HT1080 (cell line): ENCODE data around the gene CPNE8. TPM values are rescaled to one million over a fixed set of nuclear protein-coding genes. Genes with fewer than 3 reads are reported as not detected.
A peak's percentile ranks its signal among the peaks of the same experiment; 100 is the strongest.
"Not testable (repeated sequence)": the region's sequence is repeated elsewhere in the genome, so short reads cannot be mapped to it uniquely, and the experiment has no call there.

Experiments used
- DNase-seq: peaks from one replicate; pipeline ENCODE4 v3.0.0-alpha.2; 2015; ENCODE audit warnings: low read depth
- total RNA-seq: library from RNA; depleted of rRNA; stranded (reverse); fragments of >200 nt; shearing (Covaris generic); gene quantifications from 2 replicates; pipeline ENCODE4 v1.2.3, GENCODE V29; 2014

Gene CPNE8
- total RNA-seq, 1 experiment from 2014 or later, result 17.3 TPM

DNA sequence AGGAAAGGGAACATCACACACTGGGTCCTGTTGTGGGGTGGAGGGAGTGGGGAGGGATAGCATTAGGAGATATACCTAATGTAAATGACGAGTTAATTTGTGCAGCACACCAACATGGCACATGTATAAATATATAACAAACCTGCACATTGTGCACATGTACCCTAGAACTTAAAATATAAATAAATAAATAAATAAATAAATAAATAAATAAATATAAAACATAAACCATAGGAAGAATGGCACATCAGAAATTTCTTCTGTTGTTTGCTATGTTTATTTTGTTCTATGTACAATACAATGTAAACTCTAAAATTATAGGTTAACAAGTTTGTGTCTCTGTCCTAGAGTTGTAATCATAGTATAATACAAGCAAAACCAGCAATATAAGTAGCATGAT, 162.9 kb downstream of the CPNE8 start:
- DNase-seq, result not testable (repeated sequence)

DNA sequence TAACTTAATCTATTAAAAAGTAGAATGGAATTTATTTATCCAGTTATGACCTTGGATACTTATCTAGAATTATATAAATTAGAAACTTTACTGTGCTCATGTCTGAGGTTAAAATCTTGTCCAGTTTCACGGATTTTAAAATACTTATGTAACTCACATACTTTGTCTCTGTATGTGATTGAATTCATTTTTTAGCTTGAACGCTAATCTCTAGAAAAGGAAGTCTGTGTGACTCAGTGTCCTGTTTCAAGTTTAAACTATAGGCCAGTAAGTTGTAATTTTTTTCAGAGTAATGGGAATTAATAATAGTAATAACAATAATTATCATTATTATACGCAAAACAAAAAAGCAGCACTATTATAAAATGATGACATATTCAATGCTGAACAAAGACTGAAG, 168.6 kb downstream of the CPNE8 start:
- no peak for DNase-seq

DNA sequence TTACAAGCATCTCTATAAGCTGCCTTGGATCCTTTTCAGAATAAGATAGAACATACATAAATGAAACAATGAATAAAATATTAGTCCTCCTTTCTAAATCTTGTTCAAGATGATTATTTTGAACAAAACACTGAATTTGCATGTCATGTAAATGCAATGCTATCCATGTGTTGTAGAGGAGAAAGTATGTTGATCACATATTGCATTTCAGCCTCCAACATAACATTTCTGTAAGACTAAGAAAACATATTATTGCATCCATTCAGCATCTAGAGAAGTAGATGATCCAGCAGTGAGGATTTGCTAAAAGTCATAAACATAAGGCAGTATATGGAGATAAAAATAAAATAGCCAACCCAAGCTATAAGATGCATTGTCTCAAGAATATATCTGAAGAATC, 172.6 kb downstream of the CPNE8 start:
- DNase-seq, result no peak

DNA sequence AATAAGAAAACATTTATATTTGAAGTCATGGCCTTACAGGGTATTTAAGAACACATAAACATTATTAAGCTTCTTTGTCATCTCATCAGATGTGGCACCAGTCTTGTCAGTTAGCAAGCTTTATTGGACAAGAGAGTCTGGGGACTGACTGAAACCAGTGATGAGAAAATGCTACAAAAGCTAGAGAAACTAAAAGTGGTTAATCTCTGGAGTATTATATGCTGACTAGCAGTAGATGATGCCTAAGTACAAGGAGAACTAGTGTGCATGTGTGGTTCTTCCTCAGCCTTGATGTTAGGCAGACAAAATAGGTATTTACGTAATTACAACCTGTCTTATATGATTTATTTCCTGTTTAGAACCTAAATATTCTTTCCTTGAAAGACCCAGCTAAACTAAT, 176.5 kb downstream of the CPNE8 start:
- no peak for DNase-seq

DNA sequence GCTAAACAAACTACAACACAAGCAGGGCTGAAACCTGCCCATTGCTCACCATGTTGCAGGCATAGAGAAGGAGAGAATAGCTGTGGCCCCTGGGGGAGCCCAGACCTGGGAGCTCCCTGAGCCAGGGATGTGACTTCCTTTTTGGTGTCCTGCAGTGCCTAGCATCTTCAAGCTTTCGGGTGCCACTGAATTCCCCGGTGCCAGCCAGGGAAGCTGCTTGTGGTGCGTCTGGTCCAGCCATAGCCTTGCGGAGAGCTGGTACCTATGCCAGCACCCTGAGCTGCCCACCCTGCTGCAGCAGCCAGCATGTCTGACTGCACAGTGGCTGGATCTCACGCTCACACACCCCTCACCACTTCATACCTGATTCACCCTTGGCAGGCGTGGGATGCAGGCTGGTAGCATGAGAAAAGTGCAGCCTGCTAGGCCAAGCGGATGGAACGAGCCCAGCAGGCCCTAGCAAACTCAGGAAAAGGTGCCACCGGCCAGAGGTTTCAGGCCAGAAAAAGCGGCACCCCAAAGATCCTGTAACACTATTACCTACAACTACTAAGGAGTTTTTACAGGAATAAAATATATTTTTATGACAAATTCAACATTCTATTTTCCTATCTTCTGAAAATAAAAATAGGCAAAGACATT, 183.7 kb downstream of the CPNE8 start:
- no peak for DNase-seq

DNA sequence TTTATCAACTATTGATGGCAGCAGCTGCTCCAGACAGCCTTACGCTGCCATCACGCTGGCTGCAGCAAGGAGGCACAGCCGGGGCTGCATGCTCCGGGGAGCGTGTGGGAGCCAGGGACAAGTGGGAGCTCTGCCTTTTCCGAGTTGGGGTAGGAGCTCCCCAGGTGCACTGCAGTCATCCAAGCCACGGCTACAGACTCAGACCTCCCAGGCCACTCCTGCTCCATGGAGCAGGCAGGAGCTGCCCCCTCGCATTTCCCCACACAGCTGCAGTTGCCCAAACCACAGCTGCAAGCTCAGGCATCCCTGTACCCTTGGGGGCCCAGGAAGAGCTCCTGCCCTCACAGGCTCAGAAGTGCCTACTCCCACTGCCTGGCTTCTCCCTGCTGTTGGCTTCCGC, 184.7 kb downstream of the CPNE8 start:
- DNase-seq, result no peak

DNA sequence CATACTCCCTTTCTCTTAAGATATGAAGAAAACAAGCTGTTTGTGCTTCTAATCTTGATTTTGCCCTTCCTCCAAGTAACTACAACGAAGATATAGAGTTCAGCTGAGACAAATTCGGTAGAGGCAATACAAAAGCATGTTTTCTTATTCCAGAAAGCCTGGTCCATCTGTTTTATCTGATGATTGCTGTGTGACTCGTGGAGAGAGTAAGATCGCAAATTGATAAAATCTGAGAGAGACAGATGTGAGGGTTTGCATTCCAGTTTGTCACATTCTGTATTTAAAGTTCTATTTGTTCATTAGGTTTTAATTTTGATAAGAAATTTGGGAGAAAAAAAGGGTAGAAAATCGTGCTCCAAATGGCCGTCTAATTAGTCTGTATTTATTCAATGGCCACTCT, 192.1 kb downstream of the CPNE8 start:
- no peak for DNase-seq

DNA sequence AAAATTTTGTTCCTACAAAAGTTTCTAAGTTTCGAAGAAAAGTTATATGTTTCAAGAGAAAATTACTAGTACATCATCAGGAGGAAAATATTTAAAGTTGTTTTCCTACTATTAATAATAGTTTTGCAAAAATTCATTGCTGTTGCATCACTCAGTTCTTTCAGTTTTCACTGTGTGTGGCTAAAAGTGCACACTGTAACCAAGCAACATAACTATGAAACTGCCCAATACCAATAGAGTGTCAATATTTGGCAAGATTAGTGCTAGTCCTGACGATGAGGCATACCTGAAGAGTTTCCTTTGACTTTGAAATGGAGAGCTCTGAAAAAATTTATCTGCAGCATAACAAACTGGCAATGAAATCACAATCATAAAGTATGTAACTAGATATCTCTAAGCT, 194.3 kb downstream of the CPNE8 start:
- no peak for DNase-seq

DNA sequence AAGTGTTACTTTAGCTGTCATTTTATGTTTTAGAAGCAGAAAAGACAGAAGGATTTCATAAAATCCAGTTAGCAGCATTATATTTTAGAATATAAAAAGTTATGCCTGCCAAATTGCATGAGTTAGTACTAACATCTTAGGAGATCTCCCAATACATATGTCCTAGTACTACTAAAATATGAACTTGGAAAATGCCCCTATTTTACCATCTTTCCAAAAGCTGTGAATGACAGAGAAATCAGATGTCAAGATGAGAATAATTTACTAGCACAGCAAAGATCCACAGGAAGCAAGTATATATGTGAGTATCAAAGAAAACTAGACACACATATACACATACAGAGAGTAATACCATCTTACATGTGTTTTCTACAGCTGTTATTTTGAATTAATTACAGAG, 196.9 kb downstream of the CPNE8 start:
- no peak for DNase-seq

DNA sequence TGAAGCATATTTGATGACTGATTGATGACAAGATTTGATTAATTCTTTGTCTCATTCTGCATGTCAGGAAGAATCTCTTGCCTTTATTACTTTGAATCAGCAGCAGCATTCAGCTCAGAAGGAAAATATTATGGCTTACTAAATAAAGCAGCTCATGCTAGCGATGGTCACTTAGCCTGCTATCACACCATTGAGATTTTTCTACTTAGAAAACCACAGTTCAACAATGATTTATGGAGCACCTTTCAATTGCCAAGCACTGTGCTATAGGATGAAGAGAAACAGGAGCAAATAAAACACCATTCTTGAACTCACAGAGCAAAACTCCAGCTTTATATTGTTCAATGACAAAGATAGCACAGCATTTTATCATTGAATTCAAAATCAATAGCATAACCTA, 197.7 kb downstream of the CPNE8 start:
- no peak for DNase-seq

DNA sequence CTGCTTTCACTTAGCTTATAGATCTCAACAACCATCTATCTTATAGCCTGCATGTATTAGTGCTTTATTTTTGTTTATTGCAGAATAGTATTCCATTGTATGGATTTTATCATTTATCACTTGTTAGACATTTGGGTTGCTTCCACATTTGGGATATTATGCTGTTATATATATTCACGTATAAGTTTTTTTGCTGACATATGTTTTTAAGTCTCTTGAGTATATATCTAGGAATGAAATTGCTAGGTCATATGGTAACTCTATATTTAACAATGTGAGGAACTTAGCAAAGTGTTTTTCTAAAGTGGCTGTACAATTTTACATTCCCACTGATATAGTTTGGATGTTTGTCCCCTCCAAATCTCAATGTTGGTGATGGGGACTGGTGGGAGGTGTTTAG, 208.1 kb downstream of the CPNE8 start:
- DNase-seq, result no peak

DNA sequence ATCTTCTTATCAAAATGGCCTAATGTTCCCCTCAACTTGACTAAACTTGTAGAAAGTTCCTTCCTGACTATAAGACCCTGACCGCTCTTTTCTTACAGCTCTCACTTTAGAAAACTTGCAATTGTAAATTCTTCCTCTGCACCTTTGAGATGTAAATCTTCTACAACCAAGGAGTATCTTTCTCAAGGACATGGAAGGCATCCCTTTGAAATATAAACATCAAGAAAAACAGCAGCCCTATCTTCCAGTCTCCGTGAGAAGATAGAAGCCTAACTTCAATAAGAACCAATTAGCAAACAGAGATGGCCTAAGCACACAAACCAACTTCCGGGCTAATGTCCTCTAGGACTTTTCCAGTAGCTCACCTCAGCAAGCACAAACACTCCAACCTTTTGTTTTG, 210.3 kb downstream of the CPNE8 start:
- no peak for DNase-seq

DNA sequence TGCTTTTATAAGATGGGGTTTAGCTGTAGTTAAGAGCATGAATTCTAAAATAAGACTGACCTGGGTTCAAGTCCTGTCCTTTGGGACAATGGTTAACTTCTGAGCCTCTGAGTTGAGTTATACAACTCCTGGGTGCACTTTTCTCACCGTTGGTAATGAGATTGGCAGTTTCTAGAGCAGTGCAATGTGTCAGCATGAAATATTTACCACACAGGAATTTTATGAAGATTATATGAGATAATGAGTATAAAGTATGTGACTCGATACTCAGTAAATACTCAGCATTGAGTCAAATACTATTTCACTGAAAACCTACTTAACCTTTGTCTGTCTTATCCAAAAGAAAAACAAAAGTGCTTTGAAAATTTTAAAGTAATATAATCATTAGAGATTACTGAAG, 214.2 kb downstream of the CPNE8 start:
- DNase-seq, result no peak

DNA sequence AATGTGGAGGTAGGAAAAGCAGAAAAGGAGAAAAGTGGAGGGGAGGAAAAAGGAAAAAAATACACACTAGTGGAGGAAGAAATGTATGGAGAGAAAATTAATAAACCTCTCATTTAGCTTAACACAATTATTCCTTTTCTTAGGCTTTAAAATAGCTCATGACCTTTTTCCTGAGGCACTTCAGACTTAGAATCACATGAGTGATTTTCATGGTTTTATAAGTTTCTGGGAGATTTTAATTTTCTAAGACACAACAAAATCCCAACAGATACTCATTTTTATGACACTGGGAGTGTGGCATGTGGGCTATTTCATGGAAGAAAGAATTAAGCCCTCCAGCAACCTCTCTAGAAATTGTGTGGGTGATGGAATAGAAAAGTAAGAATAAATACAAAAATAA, 214.7 kb downstream of the CPNE8 start:
- no peak for DNase-seq

DNA sequence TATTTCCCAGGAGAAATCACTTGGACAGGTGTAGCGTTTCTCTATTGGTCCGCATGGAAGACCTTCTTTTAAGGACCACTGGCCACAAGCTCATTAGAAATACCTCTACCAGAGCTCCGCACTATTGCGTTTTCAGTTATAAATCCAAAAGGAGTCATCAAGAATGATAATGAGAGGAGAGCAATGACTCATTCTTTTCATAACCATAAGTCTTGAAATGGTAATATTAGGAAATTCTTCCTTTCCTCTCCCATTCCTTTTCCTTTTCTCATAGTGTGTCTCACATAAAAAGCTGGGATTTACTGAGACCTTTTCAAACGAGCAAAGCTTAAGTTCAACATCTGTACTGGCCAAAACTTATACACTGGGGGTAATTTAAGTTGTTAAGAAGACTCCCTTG, 215.7 kb downstream of the CPNE8 start:
- no peak for DNase-seq

DNA sequence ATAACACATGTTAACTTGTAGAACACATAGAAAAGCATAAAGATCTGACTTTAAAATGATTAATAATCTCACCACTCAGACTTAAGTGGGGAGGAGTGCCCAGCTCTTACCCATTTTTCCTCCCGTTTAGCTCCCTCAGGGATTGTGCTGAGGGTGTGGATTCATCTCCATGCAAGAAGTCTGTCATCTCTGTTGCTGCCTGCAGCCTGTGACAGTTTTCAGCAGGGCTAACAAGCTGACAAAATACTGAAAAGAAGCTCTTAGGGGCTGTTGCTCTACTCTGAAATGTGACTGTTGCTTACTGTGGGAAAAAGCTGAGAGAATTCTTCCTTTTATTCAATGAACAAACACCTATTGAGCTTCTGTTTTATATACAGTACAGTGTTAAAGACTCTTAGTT, 216.2 kb downstream of the CPNE8 start:
- no peak for DNase-seq

DNA sequence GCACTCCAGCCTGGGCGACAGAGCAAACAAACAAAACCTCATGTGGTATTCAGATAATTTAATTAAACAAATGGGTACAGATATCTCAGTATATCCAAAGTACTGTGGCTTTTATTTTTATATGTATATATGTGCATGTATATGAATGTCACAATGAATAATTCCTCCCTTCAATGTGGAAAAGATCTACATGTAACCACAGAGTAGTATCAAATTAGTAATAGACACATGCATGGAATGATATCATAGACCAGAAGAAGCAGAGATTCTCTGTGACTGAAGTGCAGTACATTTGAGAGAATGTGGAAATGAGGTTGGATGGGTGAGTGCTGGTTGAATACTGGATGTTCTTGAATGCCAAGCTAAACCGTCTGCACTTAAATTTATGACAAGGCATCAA, 222.9 kb downstream of the CPNE8 start:
- DNase-seq, result no peak

DNA sequence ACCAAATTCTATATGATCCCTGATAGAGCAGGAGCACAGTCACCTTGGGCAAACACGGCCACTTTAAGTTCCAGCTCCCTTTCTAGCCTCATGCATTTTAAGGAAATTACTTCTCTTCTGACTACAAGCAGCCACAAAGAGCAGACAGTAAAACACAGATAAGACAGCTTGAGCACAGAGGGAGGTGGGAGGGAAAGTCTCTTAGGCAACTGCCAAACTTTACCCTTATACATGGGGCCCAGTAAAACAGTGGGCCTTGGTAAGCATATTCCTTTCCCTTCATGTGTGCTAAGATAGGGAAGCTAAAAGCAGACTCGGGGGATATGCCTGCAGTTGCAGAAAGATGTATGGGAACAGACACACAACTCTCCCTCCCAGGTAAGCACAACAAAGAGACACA, 235.9 kb downstream of the CPNE8 start:
- no peak for DNase-seq

DNA sequence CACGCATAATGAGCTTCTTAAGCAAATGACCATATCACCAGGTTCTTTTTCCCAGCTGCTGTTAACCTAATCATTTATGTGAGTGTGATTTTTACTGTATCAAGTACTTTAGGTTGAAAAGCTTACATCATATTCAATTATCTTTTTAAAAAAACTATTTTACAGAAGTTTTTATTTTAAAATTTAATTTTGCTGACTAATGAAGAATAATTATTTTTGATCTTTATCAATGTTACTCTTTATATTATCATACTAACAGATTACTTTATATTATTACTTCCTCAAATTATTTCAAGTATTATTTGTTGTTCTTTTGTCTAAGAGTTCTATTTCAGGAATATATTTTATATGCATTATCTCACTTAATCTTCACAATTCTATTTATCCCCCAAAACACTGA, 236.3 kb downstream of the CPNE8 start:
- no peak for DNase-seq

DNA sequence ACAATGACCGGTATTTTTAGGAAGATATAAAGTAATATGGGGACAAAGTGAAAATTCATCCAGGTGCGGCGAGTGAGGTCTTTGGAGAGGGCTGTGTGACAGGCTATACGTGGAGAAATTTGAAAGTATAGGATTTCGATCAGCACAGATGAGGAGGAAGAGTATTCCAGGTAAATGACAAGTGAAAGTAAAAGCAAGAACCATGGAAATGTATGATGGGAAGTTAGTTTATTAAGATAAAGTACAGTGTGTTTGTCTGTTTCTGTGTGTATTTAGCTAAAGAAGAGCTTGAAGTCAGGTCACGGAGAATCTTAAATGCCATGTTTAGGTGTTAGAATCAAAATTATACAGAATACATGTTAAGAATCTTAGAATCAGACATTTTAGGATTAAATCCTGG, 239.0 kb downstream of the CPNE8 start:
- no peak for DNase-seq

DNA sequence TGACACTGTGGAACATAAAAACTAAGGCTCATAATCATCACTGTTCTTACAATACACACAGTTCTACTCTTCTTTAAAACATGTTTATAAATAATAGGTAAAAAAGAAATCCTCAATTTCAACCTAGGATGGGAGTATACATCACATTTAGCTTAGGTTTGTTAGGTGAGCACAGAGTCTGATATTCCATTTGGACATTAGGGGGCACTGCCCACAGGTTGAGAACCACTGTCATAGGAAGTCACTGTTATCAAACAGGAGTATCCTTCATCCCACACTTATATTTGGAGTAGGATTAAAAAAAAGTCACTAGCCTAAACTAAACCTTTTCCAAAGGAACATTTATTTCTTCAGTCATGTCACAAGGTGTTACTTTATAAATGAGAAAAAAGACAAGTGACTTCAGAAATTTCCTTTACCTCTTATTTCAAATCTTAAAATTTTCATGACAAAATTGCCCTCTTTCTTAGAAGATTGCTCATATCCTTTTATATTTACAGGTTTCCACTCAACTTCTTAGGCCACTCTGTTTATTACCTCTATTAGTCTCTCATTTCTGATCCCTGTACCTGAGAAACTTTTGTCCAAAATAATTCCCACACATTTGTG, 240.6 kb downstream of the CPNE8 start:
- DNase-seq, result peak; percentile 26

DNA sequence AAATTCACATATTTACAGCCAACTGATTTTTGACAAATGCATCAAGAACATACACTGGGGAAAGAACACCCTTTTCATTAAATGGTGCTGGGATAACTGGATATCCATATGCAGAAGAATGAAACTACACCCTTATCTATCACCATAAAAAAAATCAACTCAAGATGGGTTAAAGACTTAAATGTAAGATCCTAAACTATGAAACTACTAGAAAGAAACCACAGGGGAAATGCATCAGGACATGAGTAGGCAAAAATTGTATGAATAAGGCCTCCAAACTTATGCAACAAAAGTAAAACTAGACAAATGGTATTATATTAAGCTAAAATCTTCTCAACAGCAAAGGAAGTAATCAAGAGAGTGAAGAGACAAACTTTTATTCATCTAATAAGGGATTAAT, 242.6 kb downstream of the CPNE8 start:
- DNase-seq, result peak; percentile 6

DNA sequence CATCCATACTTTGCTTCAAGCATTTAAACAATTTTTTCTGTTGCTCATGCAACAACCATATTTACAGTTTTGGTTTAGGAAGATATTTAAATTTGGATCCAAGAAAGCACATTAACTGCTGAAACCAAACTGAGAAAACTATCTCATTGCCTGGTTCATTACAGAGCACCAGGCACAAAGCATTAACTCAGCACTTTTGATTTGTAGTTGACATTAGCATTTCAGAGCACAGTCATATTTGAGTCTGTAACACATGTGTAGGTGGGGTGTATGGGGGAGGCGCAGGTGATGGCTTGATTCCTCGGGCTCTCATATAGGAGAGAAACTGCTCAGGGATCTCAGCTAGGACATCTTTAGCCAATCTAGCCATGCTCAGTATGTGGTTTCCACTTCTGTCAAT, 251.7 kb downstream of the CPNE8 start:
- DNase-seq, result no peak

DNA sequence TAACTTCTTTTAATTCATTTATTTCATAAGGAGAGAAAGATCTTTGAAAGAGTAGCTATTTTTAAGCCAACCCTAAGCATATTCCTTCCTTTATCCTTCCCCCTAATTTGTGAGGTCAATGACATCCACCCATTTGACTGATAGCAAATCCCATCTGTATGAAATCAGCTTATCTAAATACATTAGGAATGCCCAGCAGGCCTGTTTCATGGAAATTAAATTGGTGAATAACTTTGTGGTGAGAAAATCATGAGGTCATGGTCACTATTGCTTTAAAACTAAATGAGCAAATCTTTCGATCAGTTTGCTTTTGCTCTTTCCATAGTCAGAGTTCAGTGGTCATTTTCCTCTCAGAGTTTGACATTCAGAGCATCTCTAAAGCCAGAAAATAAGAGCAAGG, 256.6 kb downstream of the CPNE8 start:
- DNase-seq, result no peak
